Caki2 (cell line): ENCODE results near the gene PTPRM. TPM values are rescaled to one million over a fixed set of nuclear protein-coding genes. Genes with fewer than 3 reads are reported as not detected.

Experiments used
- DNase-seq: peaks from one replicate; pipeline ENCODE4 v3.0.0-alpha.2; 2015; ENCODE audit warnings: low read depth
- in situ Hi-C: cut with HindIII; loops from 2 replicates; pipeline ENCODE4 v1.10.0; 2016; ENCODE audit warnings: low sequenced_read_pairs, low pct_unique_long_range_greater_than_20kb, mixed read lengths
- total RNA-seq: library from RNA; depleted of rRNA; stranded (reverse); fragments of >200 nt; shearing (Covaris generic); gene quantifications from 2 replicates; pipeline ENCODE4 v1.2.3, GENCODE V29; 2014; ENCODE audit warnings: low replicate concordance

PTPRM gene
- total RNA-seq, 1 experiment from 2014 or later, result 29.1 TPM

- DNase-seq, result no peak
- in situ Hi-C loops, result no loop called here
These were observed 115.2 kb downstream of the PTPRM start for GRCh38 chr18:7682321-7682720.

GRCh38 chr18:7683753-7684152 is 116.6 kb downstream of the PTPRM start:
- DNase-seq, result no peak

GRCh38 chr18:7684357-7684756 is 117.2 kb downstream of the PTPRM start:
- in situ Hi-C loops, result no loop called here
- DNase-seq, result no peak

More at GRCh38 chr18:7683753-7684152, 116.6 kb downstream of the PTPRM start:
- in situ Hi-C loops, result no loop called here

GRCh38 chr18:7684966-7685365 is 117.8 kb downstream of the PTPRM start:
- in situ Hi-C loops, result no loop called here
- no peak for DNase-seq

GRCh38 chr18:7686278-7686677 is 119.2 kb downstream of the PTPRM start:
- in situ Hi-C loops, result no loop called here
- DNase-seq, result no peak

GRCh38 chr18:7688580-7688979 is 121.5 kb downstream of the PTPRM start:
- DNase-seq, result no peak
- in situ Hi-C loops, result no loop called here

- no peak for DNase-seq
- in situ Hi-C loops, result no loop called here
These were observed 124.1 kb downstream of the PTPRM start for GRCh38 chr18:7691206-7691605.

- in situ Hi-C loops, result no loop called here
- DNase-seq, result no peak
These were observed 129.7 kb downstream of the PTPRM start for GRCh38 chr18:7696780-7697179.

GRCh38 chr18:7697306-7697705 is 130.2 kb downstream of the PTPRM start:
- DNase-seq, result no peak
- in situ Hi-C loops, result no loop called here

- in situ Hi-C loops, result no loop called here
- DNase-seq, result no peak
These were observed 144.4 kb downstream of the PTPRM start for GRCh38 chr18:7711495-7711894.

GRCh38 chr18:7720395-7720794 is 153.3 kb downstream of the PTPRM start:
- in situ Hi-C loops, result no loop called here
- no peak for DNase-seq

- in situ Hi-C loops, result no loop called here
- DNase-seq, result no peak
These were observed 154.4 kb downstream of the PTPRM start for GRCh38 chr18:7721532-7721931.

- in situ Hi-C loops, result no loop called here
- no peak for DNase-seq
These were observed 155.8 kb downstream of the PTPRM start for GRCh38 chr18:7722955-7723354.

- in situ Hi-C loops, result no loop called here
- DNase-seq, result no peak
These were observed 156.4 kb downstream of the PTPRM start for GRCh38 chr18:7723558-7723957.

GRCh38 chr18:7725473-7725872 is 158.4 kb downstream of the PTPRM start:
- no peak for DNase-seq
- in situ Hi-C loops, result no loop called here

- in situ Hi-C loops, result no loop called here
- DNase-seq, result no peak
These were observed 158.8 kb downstream of the PTPRM start for GRCh38 chr18:7725897-7726296.

- DNase-seq, result no peak
- in situ Hi-C loops, result no loop called here
These were observed 159.4 kb downstream of the PTPRM start for GRCh38 chr18:7726522-7726921.

GRCh38 chr18:7727361-7728076 is 160.4 kb downstream of the PTPRM start:
- in situ Hi-C loops, result no loop called here

GRCh38 chr18:7728297-7728696 is 161.2 kb downstream of the PTPRM start:
- no peak for DNase-seq
- in situ Hi-C loops, result no loop called here

More at GRCh38 chr18:7727361-7728076, 160.4 kb downstream of the PTPRM start:
- DNase-seq, result no peak

GRCh38 chr18:7729868-7730267 is 162.8 kb downstream of the PTPRM start:
- in situ Hi-C loops, result no loop called here
- no peak for DNase-seq
